GM23338 (cell line): ENCODE data around the gene P2RX4.
"Not testable (repeated sequence)": the region's sequence is repeated elsewhere in the genome, so short reads cannot be mapped to it uniquely, and the experiment has no call there.

ENCODE experiments used
- CREB1 ChIP-seq: fragments of 250-450 bp; sonication (Bioruptor Pico); IDR thresholded peaks from 2 replicates; pipeline ENCODE4 v1.5.0; 2020; ENCODE audit warnings: low read depth, mild to moderate bottlenecking, moderate library complexity
- CTCF ChIP-seq, 2 experiments: fragments of 200-600 bp in 1 of 2; sonication (generic) in 1 of 2; conservative IDR thresholded peaks; 2 replicates each; pipeline versions ENCODE4 v1.5.1 to v1.6.1; 2016 to 2017; ENCODE audit warnings: antibody characterized with exemption in 2 of 2, low read depth in 2 of 2, mild to moderate bottlenecking in 2 of 2, moderate library complexity in 1 of 2
- EZH2 ChIP-seq: fragments of 200-600 bp; sonication (generic); IDR thresholded peaks from one replicate; pipeline ENCODE4 v1.8.0; 2017; ENCODE audit warnings: antibody characterized with exemption, mild to moderate bottlenecking, low read depth; ENCODE audit not compliant: unreplicated experiment
- EZH2phosphoT487 ChIP-seq: fragments of 200-600 bp; sonication (generic); IDR thresholded peaks from one replicate; pipeline ENCODE4 v1.8.1; 2018; ENCODE audit warnings: antibody characterized with exemption; ENCODE audit not compliant: unreplicated experiment
- NANOG ChIP-seq: IDR thresholded peaks from 2 replicates; pipeline ENCODE4 v1.6.1; 2016; ENCODE audit warnings: antibody characterized with exemption, borderline replicate concordance
- POLR2AphosphoS5 ChIP-seq: IDR thresholded peaks from 2 replicates; pipeline ENCODE4 v1.6.1; 2016; ENCODE audit warnings: antibody characterized with exemption, low read depth
- TF ChIP-seq, protein P1 (sequence below): IDR thresholded peaks from one replicate; pipeline ENCODE4 v1.6.1; 2018; ENCODE audit warnings: antibody characterized with exemption; ENCODE audit not compliant: unreplicated experiment

GRCh38 chr12:121226871-121227270 is 16.9 kb downstream of the P2RX4 start:
- TF ChIP-seq CTCF (conservative IDR thresholded peaks at IDR 0.05; ENCODE audit: low read depth in 2 of 2); POLR2AphosphoS5; EZH2phosphoT487; EZH2; NANOG; CREB1 (CRISPR knock-in tag): not testable (repeated sequence)
- TF ChIP-seq, protein P1, sequence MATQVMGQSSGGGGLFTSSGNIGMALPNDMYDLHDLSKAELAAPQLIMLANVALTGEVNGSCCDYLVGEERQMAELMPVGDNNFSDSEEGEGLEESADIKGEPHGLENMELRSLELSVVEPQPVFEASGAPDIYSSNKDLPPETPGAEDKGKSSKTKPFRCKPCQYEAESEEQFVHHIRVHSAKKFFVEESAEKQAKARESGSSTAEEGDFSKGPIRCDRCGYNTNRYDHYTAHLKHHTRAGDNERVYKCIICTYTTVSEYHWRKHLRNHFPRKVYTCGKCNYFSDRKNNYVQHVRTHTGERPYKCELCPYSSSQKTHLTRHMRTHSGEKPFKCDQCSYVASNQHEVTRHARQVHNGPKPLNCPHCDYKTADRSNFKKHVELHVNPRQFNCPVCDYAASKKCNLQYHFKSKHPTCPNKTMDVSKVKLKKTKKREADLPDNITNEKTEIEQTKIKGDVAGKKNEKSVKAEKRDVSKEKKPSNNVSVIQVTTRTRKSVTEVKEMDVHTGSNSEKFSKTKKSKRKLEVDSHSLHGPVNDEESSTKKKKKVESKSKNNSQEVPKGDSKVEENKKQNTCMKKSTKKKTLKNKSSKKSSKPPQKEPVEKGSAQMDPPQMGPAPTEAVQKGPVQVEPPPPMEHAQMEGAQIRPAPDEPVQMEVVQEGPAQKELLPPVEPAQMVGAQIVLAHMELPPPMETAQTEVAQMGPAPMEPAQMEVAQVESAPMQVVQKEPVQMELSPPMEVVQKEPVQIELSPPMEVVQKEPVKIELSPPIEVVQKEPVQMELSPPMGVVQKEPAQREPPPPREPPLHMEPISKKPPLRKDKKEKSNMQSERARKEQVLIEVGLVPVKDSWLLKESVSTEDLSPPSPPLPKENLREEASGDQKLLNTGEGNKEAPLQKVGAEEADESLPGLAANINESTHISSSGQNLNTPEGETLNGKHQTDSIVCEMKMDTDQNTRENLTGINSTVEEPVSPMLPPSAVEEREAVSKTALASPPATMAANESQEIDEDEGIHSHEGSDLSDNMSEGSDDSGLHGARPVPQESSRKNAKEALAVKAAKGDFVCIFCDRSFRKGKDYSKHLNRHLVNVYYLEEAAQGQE, result not testable (repeated sequence)
